H1 (cell line): Measurements from ENCODE around the gene SCAPER. TPM values are rescaled to one million over a fixed set of nuclear protein-coding genes. Genes with fewer than 3 reads are reported as not detected.

Source experiments
- ASH2L ChIP-seq: fragments of 200-600, 300-600 bp; sonication (generic); IDR thresholded peaks from one replicate; pipeline ENCODE4 v1.7.1; 2017; ENCODE audit warnings: low read length
- BACH1 ChIP-seq: IDR thresholded peaks from 2 replicates; pipeline ENCODE4 v1.6.1; 2012; ENCODE audit warnings: low read length, improper control_type of control experiment
- CBX8 ChIP-seq: fragments of 300-800, 300-1000 bp; sonication (generic); IDR thresholded peaks from 2 replicates; pipeline ENCODE4 v1.7.1; 2016; ENCODE audit warnings: low read depth, low read length, borderline replicate concordance
- E2F6 ChIP-seq: IDR thresholded peaks from 2 replicates; pipeline ENCODE4 v1.6.1; 2012; ENCODE audit warnings: inconsistent platforms
- GABPA ChIP-seq: IDR thresholded peaks from 2 replicates; pipeline ENCODE4 v1.6.1; 2011; ENCODE audit warnings: mild to moderate bottlenecking, low read length, moderate library complexity, borderline replicate concordance; ENCODE audit not compliant: insufficient read depth
- JUN ChIP-seq: IDR thresholded peaks from 2 replicates; pipeline ENCODE4 v1.6.1; 2011; ENCODE audit warnings: low read depth, mild to moderate bottlenecking, improper control_type of control experiment, low read length
- NRF1 ChIP-seq: IDR thresholded peaks from 2 replicates; pipeline ENCODE4 v1.6.1; 2011; ENCODE audit warnings: mild to moderate bottlenecking, low read depth, low read length, improper control_type of control experiment
- PHF8 ChIP-seq: fragments of 200-600 bp; sonication (generic); conservative IDR thresholded peaks from 2 replicates; pipeline ENCODE4 v1.7.1; 2012; ENCODE audit warnings: low read depth, mild to moderate bottlenecking, inconsistent platforms, low read length, moderate library complexity
- POLR2AphosphoS5 ChIP-seq: IDR thresholded peaks from 2 replicates; pipeline ENCODE4 v1.6.1; 2011; ENCODE audit warnings: low read depth, low read length
- SAP30 ChIP-seq: fragments of 300-600 bp; sonication (generic); IDR thresholded peaks from 2 replicates; pipeline ENCODE4 v1.7.1; 2012; ENCODE audit warnings: low read length, moderate library complexity, mild to moderate bottlenecking, inconsistent platforms; ENCODE audit not compliant: insufficient read depth, insufficient replicate concordance
- SIX5 ChIP-seq: IDR thresholded peaks from 2 replicates; pipeline ENCODE4 v1.6.1; 2011; ENCODE audit warnings: mild to moderate bottlenecking, low read depth, low read length
- SP2 ChIP-seq: IDR thresholded peaks from 2 replicates; pipeline ENCODE4 v1.6.1; 2012; ENCODE audit warnings: mild to moderate bottlenecking, low read length, inconsistent platforms
- TAF7 ChIP-seq: optimal IDR thresholded peaks from 2 replicates; pipeline ENCODE3; 2011; ENCODE audit warnings: low read depth, mild to moderate bottlenecking, inconsistent platforms, low read length, moderate library complexity, borderline replicate concordance
- TCF12 ChIP-seq: IDR thresholded peaks from 2 replicates; pipeline ENCODE4 v1.6.1; 2011; ENCODE audit warnings: low read depth, mild to moderate bottlenecking, low read length
- TEAD4 ChIP-seq: IDR thresholded peaks from 2 replicates; pipeline ENCODE4 v1.6.1; 2012; ENCODE audit warnings: low read depth, low read length, inconsistent platforms, mixed read lengths
- USF2 ChIP-seq: IDR thresholded peaks from 2 replicates; pipeline ENCODE4 v1.6.1; 2011; ENCODE audit warnings: low read length, improper control_type of control experiment
- ZNF274 ChIP-seq: IDR thresholded peaks from 2 replicates; pipeline ENCODE4 v1.7.0; 2012; ENCODE audit warnings: low read length, borderline replicate concordance; ENCODE audit errors: extremely low read depth
- polyA plus RNA-seq, 7 experiments: library from polyadenylated mRNA; depleted of rRNA in 3 of 7; stranded (reverse) in 5 of 7; unstranded in 2 of 7; fragments of >200 nt in 5 of 7; fragments of 200-250 nt in 2 of 7; gene quantifications; 1 replicate in 5 of 7; 2 replicates in 1 of 7; 4 replicates in 1 of 7; pipeline versions ENCODE4 v1.2.1 to v1.2.3, GENCODE V29; 2011 to 2013; ENCODE audit warnings: missing spikeins in 2 of 7, mixed read lengths in 2 of 7
- total RNA-seq: library from RNA; stranded (reverse); fragmentation: NEBNext Ultra II Directional; extraction: Animal tissue kit (Norgen Biotek cat#: 25700); gene quantifications from 2 replicates; pipeline ENCODE4 v1.2.1, GENCODE V29; 2021
- TF ChIP-seq, protein P1 (sequence below): IDR thresholded peaks from 2 replicates; pipeline ENCODE4 v1.6.1; 2012; ENCODE audit warnings: inconsistent platforms

Gene SCAPER
- total and polyA plus RNA-seq, 2 of the 8 experiments (the other 6 are each of a cell fraction or from before 2014, with no cell fraction given), result 1.6 to 6.8 TPM

DNA sequence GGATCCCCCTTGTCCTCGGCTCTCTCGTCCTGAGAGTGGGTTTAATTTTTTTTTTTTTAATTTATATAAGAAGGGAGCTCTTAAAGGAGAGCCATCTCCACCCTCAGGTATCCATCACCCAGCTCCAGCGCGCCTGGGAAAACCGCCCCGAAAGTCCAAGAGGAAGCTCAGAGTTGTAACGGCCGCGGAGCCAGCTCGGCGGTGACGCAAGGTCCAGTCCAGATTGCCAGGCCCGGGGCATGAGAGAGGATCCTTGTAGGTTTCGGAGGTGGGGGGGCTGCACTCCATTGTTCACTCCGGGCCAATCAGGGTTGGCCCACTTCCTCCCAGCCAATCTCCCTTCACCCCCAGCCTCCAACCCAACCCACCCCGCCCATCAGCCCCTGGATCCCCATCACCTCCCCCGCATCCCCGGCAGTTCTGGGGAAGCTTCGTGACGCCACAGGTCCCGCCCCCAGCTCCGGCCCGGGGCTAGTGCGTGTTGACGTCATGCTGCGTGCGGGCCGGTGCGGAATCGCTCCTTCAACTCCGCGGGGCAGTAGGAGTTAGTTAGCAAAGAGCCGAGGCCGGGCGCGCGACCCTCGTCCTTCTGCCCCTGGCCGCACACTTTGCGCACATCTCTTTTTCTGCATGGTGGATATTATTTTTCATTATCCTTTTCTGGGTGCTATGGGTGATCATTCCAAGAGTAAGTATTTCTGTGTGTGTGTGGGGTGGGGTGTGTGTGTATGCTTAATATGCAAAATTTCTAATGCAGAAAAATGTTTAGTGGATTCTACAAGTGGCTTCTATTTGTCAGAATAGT is 568.7 kb downstream of the SCAPER start, which contains the start of gene ISL2 (continued):
- no peak for TF ChIP-seq NRF1
- TF ChIP-seq SIX5, result no peak
- TF ChIP-seq ZNF274, result no peak
- TF ChIP-seq TAF7, result peak; percentile 56
- TF ChIP-seq E2F6, result peak; percentile 38
- no peak for TF ChIP-seq CBX8
- TF ChIP-seq JUN, result no peak
- TF ChIP-seq PHF8, result peak; percentile 22; the same call in 1 of the 2 replicates
- TF ChIP-seq POLR2AphosphoS5, result peak; percentile 64
- TF ChIP-seq ASH2L, result peak; percentile 27
- no peak for TF ChIP-seq TEAD4
- no peak for TF ChIP-seq GABPA
- TF ChIP-seq, protein P1, sequence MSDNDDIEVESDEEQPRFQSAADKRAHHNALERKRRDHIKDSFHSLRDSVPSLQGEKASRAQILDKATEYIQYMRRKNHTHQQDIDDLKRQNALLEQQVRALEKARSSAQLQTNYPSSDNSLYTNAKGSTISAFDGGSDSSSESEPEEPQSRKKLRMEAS, result peak; percentile 19; the same call in 1 of the 2 replicates
- no peak for TF ChIP-seq SAP30
- TF ChIP-seq SP2, result no peak
- TF ChIP-seq TCF12, result no peak
- TF ChIP-seq BACH1, result no peak
- TF ChIP-seq USF2, result no peak
